Stimulated activated naive CD4-positive, alpha-beta T cell treated with Interleukin-2 at 50 U/mL for 16 hours (primary cell): ENCODE results near the gene SEPTIN2.
"Not testable (repeated sequence)": the region's sequence is repeated elsewhere in the genome, so short reads cannot be mapped to it uniquely, and the experiment has no call there.

Source experiments
- DNase-seq: peaks from one replicate; lab custom pipeline; 2025; lab: John Stamatoyannopoulos, UW

The SEPTIN2 gene

DNA sequence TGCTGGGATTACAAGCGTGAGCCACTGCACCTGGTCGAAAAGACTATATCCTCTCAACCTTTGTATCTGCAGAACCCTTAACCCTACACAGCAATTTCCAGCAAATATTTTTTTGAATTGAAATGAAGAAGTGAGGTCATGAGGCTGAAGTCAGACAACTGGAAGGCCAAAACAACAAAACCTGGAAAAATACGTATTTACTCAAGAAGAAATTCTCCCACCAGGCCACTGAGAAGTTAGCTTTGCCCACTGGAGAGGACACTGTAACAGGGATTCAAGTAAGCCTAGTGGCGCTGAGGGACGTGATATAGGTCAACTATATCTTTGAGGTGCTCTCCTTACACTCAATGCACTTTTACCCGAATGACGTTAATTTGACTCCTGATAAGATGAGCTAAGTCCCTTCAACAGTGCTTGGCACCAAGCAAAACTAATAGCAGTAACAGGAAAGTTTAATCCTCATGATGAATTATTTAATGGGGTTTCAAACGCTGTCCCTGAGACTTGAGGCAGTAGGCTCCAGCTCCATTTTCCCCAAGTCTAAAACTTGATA, 2.1 kb upstream of the SEPTIN2 start:
- no peak for DNase-seq

DNA sequence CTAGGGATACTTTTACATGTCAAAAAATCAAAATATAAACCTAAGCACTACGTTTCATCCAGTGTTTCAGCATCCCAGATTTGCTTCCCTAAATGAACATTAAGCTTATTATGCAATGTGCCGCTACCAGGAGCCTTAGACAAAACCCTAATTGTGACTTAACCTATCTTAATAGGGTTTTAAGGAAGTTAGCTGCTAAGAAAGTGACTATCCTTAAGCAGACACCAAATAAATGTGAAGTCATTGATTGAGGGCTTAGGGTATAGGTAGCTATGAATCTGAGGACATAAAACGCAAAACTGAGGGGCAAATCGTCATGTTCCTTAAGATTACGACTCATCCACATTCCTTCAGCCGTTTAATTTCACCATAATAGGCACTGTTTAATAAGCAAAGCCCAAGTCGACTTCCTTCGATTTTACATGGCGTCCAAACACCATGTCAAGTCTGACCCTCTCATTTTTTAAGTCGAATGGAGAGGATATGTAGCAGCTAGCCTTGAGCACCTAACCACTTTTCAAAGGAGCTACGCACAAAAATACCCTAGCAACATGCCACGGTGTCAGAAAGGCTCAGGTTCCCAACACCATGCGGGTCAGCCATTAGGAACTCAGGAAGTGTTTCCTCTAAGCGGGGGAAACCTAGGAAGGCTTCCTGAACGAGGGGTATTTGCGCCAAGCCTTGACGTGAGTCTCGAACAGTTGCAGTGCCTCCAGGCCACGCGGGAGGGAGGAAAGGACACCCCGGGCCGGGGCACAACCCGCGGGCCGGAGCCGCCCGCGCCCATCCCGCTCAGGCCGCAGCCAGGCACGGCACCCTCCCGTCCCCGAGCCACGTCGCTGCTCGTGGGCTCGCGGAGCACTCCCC, 1.3 kb upstream of the SEPTIN2 start:
- DNase-seq: no peak

DNA sequence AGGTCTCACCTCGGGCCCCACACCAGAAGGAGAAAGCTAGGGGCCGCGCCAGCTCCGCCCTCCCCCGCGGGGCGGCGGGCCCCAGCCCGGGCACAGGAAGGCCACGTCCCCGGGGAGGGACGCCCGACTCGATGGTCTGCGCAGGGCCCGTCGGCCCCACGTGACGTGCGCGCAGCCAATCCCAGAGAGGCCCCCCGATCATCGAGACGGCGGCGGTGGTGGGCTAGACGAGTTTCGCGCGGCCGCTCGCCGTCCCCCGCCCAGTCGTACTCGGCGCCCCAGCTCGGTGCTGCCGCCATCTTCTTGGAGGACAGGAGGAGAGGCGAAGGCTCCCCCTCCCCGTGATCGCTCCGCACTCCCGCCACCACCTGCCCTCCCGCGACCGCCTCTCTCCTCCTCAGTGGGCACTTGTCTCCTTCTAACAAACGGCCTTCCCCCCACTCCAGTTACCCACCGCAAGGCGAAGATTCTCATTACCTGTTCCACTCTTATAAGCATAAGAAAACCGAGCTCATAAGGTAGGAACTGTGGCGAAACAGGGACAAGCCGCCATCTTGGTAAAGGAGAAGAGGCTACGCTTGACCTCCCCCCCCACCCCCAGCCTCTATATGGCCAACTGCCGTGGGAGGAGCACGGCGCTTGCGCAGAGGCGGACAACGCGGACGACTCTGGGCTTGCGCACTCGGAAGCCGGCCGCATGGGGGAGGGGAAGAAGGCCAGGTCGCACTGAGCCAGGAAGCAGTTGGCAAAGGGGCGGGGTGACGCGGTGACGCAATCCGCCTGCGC, 439 bp upstream of the SEPTIN2 start, which contains the start of gene HDLBP:
Gene HDLBP, minus strand, starts transcription at position 580 of the 786 bp plus-strand sequence. CDS start 48,803 bp downstream, outside the sequence.
- peak; percentile 99 for DNase-seq

DNA sequence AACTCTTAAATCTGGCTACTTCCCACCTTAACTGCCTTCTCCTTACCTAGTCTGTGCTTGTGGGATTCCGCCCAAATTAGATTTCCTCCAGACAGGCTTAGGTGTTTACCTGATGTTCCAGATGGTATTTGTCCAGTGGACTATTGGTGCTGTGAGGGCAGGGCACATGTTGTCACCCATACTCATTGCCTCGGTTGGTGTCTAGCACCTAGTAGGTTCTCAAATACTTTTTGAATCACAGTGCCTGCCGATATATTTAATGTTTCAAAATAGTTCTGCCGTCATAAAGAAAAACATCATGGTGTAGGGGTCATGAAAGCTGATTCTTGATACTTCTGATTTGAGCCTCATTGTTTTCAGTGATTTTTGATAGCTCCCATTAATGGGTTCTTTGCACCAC, 1.1 kb downstream of the SEPTIN2 start:
- DNase-seq: no peak

DNA sequence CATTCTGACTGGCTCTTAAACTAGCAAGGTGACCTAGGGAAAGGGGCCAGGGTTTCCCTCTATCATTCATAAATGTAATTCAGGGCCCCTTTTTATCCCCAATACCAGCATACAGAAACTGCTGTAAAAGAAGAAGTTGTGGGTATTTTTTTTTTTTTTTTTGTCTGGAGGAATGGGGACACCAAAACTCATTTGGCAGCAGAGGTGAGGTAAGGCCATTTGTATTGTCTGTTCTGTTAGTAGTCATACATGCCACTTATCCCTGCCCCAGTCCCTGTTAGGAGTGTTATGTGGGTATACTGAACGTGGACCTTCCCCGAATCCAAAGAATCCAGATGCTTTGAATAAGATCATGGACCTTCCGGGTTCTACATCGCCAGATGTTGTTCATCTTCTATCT, 1.7 kb downstream of the SEPTIN2 start:
- DNase-seq: no peak

DNA sequence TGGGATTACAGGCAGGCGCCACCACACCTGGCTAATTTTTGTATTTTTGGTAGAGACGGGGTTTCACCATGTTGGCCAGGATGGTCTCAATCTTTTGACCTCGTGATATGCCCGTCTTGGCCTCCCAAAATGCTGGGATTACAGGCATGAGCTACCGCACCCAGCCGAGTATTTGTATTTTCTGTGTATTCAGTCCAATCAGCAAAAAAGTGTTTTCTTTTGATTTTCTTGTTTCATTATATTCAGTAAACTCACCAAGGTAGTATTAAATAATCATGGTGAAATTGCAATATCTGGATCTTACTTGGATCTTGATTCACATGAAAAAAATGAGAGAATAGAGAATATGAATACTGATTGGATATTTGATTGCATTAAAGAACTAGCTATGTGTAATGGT, 3.1 kb downstream of the SEPTIN2 start:
- not testable (repeated sequence) for DNase-seq

DNA sequence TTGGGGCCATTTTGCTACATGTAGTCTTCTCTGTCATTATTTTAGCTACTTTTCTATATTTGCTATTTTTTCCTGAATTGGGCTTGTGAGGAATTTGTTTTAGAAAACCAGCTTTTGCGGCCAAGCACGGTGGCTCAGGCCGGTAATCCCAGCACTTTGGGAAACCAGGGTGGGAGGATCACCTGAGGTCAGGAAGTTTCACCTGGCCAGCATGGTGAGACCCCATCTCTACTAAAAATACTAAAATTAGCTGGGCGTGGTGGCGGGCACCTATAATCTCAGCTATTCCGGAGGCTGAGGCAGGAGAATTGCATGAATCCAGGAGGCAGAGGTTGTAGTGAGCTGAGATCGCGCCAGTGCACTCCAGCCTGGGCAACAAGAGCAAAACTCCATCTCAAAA, 4.7 kb downstream of the SEPTIN2 start:
- DNase-seq: no peak

DNA sequence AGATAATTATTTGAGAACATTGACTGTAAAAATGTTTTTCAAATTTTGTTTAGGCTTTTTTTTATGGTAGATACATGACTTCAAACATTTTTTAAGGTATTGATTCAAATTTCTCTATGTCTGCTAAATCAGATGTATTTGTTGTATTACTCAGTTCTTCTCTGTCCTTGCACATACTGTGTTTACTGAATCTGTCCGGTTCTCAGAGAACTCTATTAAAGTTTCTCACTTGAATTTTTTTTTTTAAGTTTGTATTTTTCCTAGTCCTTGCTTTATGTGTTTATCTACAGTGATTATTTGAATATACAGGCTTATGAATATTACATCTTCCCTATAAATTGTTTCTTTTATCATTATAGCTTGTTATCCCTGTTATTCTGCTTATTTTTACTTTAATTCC, 5.3 kb downstream of the SEPTIN2 start:
- DNase-seq: no peak

DNA sequence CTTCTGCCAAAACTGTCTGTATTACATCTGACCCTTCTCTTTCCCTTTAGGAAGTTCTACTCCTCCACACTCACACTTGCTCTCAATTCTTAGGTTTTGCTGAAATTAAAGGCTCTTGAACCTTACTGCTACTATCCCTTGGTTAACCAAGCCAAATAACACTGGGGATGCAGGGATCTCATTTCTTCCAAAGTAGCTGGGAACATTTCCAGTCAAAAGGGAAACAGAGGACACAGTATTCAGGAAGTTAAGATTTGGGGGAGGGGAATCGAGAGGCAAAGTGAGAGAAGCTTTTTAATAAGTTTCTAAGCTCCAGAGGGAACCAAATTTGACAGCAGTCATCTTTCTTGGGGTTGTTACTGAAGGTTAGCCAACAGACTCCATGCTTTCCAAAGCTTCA, 6.2 kb downstream of the SEPTIN2 start:
- no peak for DNase-seq

DNA sequence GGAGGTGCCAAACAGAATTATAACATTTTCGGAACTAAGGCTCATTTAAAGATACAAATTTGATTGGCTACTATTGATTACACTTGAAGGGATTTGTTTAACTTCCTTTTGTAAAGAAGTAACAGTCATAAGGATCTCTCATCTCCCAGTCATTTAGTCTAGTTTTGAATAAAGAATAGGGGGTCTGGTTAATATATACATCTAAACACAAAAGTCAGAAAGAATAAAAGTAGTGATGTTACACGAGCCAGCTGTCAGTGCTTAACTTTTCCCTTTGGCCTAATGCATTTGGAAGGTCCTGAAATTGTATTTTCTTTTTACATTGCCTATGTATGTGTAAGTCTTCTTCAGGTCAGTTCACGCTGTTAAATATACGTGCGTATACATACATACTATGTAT, 8.1 kb downstream of the SEPTIN2 start:
- DNase-seq: no peak

DNA sequence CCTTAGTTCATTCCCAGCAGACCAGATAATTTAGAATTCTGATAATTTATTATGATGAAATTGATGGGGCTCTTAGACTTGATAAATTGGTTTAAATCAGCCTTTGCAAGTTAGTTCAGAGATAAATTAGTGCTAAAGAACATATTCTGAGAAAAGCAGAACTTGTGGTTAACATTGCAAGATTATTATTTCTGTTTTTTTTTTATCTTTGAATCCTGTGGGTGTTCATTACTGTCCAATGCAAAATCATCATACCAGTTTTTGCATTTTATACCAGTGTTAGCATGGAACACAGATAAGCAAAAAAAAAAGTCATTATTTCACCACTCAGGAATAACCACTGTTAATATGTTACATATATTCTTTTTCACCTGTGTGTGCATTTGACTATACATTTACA, 9.1 kb downstream of the SEPTIN2 start:
- DNase-seq: no peak

DNA sequence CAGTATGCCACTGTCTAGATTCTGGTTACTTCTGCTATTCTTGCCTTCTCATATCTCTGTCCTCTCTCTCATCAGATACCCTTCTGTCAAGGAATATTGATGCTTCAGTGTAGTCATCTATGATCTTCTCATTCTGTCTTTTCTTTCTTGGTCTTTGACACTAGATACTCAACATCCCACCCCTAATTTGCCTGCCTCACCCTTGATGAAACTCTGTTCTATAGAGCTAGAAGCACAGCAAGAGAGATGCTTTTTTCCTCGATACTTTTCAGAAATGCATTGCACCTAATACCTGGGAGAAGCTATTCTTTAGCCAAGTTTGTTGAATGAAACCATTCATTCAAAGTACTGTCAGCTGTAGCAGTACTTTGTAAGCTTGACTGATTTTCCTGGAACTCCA, 9.5 kb downstream of the SEPTIN2 start:
- no peak for DNase-seq

DNA sequence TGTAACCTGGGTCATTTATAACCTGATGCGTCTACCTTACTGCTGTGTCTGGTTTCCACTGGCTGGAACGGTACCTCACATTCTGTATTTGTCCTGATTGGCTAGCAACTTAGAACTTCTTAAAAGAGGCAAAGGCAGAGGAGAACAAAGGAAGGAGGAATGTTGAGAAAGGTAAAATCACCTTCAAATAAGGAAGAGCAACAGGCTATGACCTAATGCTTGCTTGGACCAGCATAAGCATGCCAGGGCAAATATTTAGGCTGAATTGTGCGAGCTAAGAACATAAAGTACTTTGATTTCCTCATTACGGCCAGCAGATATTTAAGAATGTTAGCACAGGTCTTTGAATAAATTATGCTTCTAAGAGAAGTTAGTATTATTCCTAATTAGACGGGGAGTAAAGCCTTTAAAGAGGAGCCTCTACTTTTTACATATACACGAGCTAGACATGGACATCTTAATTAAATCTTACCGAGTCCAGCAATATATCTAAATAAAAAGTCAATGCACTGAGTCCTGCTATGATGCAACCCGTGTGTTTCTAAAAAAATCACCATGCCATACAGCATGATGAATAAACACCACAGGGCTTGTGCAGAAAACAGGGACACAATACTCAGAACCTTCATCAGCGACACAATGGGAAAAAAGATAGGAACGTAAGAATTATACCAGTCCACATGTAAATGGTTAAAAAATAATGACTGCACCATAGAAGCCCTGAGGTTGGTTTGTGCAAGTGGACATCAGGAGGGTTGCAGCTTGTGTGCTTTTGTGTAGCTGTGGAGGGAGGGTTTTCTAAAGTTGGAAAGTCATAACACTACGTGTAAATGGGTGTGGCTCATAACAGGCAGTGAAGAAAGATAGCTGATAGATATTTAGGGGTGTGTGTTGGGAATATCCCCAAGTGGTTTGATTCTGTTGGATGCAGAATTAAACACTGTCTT, 14.2 kb downstream of the SEPTIN2 start:
- no peak for DNase-seq

DNA sequence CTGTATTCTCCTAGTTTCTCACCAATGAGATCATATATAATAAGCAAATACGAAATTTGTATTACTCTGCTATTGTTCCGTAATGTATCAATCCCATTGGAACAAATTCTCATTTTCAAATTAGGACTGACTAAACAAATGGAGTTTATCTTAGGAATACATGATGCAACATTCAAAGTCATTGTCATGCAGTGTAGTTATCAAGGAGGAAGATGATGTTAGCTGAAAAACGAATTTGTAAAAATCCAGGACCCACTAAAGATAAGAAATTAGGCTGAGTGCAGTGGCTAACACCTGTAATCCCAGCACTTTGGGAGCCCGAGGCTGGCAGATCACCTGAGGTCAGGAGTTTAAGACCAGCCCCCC, 14.9 kb downstream of the SEPTIN2 start:
- DNase-seq: no peak

DNA sequence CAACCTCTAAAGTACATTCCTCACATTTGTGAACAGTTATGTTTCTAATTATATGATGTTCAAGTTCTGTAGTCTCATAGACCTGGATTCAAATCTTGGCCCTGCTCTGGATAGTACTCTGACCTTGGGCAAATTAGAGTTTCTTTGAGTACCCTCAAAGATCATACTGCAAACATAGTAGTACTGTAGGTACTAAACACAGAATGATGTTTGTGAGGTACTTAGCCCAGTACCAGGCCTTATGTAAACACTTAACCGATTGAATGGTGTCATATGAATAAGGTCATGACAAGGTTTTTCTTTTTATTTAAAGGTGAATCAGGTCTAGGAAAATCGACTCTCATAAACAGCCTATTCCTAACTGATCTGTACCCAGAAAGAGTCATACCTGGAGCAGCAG, 19.1 kb downstream of the SEPTIN2 start:
- no peak for DNase-seq

DNA sequence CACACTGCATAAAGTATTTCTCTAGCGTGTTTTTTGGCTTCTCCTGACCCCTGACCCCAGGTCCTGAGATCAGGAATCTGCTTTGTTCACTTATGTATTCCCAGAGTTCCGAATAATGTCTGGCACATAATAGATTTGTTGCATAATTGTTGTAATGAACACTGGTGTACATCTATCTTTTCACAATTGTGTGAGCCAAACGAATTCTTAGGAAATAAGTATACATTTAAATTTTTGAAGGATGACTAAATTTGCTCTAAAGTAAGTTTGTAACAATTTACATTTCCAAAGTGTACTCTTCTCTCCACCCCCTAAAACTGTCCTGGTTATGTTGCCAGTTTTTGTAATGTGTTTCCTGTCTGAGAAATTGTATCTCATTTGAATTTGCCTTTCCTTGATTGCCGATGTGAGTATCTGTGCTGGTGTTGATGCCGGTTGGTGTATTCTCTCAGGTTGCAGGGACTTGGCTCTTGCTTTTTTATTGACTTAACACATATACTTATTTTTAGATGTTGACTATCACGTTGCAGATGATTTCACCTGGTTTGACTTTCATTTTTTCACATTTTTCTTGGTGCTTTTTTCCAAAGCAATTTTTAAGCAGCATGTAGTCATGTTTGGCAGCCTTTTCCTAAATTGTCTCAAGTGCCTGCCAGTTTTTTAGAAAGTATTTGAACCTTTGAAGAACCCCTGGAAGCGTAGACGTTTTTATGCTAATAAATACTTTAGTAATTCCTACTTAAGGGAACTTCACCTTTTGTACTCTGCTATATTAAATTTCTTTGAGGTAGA, 24.3 kb downstream of the SEPTIN2 start:
- no peak for DNase-seq

DNA sequence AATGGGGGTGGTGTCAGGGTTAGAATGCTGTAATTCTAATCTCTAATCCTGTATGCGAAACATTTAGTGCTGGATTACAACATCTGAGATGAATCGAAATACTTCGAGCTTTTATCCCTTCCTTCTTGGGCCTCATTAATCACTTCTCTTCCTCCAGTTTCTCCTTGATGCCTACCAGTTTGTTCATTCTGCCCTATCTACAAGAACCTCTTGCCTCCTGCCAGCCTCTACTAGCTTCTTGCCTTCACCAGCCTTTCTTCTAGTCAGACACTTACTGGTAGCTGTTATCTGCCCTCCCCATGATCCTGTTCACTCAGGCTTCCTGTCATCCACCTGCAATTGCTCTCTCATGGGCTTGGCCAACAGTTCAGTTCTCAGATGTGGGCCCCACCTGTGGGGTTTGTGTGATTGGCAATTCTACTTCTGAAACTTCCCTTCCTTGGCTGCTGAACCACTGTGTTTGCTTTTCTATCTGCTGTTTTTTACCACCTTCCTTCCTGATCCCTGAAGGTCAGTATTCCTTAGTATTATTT, 25.0 kb downstream of the SEPTIN2 start:
- no peak for DNase-seq

DNA sequence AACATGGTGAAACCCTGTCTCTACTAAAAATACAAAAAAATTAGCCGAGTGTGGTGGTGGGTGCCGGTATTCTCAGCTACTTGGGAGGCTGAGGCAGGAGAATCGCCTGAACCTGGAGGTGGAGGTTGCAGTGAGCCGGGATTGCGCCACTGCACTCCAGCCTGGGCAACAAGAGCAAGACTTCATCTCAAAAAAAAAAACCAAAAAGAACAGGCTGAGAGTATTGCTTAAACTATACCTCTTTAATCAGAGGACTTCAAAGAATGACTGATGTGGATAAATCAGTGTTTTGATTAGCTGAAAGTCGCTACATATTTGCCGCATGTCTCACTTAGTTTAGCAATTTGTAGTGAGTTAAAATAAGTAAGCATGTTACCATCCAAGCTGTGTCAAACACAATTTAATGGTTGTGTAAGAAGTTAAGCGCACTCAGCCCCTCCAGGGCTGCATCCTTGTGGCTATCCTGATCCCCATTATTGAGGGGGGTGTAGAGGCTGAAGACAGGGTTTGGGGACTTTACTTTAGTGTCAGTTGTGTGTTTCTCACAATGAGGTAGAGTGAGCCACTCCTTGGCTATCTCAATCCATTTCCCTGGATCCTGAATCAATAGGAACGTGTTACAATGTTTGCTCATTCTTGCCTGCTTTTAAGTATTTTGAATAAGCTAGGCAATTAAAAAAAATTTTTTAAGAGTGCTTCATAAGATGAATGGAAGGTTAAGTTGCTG, 29.4 kb downstream of the SEPTIN2 start:
- no peak for DNase-seq

DNA sequence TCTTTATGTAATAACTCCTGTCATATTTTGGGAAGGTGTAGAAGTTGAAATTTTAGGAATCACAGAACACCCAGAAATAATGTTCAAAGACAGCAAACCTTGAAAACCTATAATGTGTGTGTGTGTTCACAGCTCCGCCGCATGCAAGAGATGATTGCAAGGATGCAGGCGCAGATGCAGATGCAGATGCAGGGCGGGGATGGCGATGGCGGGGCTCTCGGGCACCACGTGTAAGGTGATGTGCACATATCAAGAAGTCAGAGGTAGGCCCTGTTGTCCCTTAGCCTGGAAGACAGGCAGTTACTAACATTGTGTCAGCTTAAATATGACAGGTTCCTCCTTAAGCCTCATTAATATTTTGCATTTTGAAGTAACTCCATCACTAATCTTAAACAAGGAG, 34.2 kb downstream of the SEPTIN2 start:
- no peak for DNase-seq

DNA sequence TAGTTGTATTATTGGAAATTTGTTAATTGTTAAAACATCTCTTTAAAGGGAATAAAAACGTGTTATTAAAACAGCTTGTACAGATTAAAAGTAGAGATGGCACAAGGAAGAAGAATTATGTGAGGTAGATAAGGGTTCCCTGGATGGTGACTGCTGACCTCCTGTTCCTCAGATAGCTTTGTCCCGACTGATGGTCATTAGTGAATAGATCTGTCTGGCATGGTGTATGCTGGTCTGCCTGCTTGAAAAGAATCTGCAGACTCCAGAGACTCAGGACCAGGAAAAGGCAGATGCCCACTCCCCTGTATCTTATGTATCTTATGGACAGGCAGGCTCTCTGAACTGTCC, 34.8 kb downstream of the SEPTIN2 start:
- DNase-seq: no peak
